Dermis microvascular lymphatic vessel endothelial cell (primary cell): Measurements from ENCODE around the gene MAN1C1. TPM values are rescaled to one million over a fixed set of nuclear protein-coding genes. Genes with fewer than 3 reads are reported as not detected.
"Not testable (repeated sequence)": the region's sequence is repeated elsewhere in the genome, so short reads cannot be mapped to it uniquely, and the experiment has no call there.

Experiments used
- DNase-seq, 2 donors: peaks; one replicate each; pipeline versions ENCODE4 v3.0.0 to v3.0.0-alpha.2; 2010; ENCODE audit warnings: low read depth in 2 of 2
- total RNA-seq: library from RNA; depleted of rRNA; stranded (reverse); fragments of >200 nt; gene quantifications from 2 replicates; pipeline ENCODE4 v1.2.1, GENCODE V29; 2014

MAN1C1 gene
- total RNA-seq, 1 donor from 2014 or later, result 0.26 TPM

GRCh38 chr1:25696643-25697042 is 80.1 kb downstream of the MAN1C1 start:
- not testable (repeated sequence) for DNase-seq

- DNase-seq, result no peak
Measured at GRCh38 chr1:25697435-25698217, 81.0 kb downstream of the MAN1C1 start.

GRCh38 chr1:25698252-25698651 is 81.7 kb downstream of the MAN1C1 start:
- DNase-seq, result no peak

- DNase-seq, result not testable (repeated sequence)
Measured at GRCh38 chr1:25699059-25699458, 82.5 kb downstream of the MAN1C1 start.

- no peak for DNase-seq
Measured at GRCh38 chr1:25699500-25700143, 83.0 kb downstream of the MAN1C1 start.

- DNase-seq, result no peak
Measured at GRCh38 chr1:25700144-25700523, 83.5 kb downstream of the MAN1C1 start.

GRCh38 chr1:25700626-25701025 is 84.0 kb downstream of the MAN1C1 start:
- DNase-seq, result no peak

- DNase-seq, result no peak
Measured at GRCh38 chr1:25701030-25701785, 84.6 kb downstream of the MAN1C1 start.

- no peak for DNase-seq
Measured at GRCh38 chr1:25702101-25702775, 85.6 kb downstream of the MAN1C1 start.

- no peak for DNase-seq
Measured at GRCh38 chr1:25703041-25703440, 86.5 kb downstream of the MAN1C1 start.

GRCh38 chr1:25703671-25704266 is 87.2 kb downstream of the MAN1C1 start:
- no peak for DNase-seq

GRCh38 chr1:25704267-25704691 is 87.7 kb downstream of the MAN1C1 start:
- no peak for DNase-seq

- DNase-seq, result no peak
Measured at GRCh38 chr1:25705699-25706098, 89.1 kb downstream of the MAN1C1 start.

GRCh38 chr1:25706146-25707089 is 89.8 kb downstream of the MAN1C1 start:
- DNase-seq, result no peak

- no peak for DNase-seq
Measured at GRCh38 chr1:25707280-25708016, 90.9 kb downstream of the MAN1C1 start.

GRCh38 chr1:25710583-25711347 is 94.2 kb downstream of the MAN1C1 start:
- DNase-seq, result no peak

- DNase-seq, result no peak
Measured at GRCh38 chr1:25711555-25712298, 95.1 kb downstream of the MAN1C1 start.
